ENCODE measurements around the gene AKT2. TPM values are rescaled to one million over a fixed set of nuclear protein-coding genes. Genes with fewer than 3 reads are reported as not detected.

AKT2 gene
- total RNA-seq, 1 donor from 2014 or later, result 54.8 TPM

DNA sequence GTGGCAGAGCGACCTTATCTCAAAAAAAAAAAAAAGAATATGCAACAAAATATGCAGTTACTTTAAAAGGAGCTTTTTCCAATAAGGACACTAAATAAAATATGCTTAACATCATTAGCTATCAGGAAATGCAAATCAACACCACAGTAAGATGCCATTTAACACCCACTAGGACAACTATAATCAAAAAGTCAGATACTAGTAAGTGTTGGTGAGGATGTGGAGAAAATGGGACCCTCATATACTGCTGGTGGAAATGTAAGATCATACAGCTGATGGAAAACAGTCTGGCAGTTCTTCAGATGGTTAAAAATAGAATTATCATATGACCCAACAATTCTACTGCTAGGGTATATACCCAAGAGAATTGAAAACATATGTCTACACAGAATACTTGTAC is 24.5 kb upstream of the AKT2 start:
- Histone ChIP-seq H3K36me3 (ENCODE audit: control insufficient read depth, insufficient read depth, low read length) (no peaks in the 10 kb centered on the region), H3K27me3 (ENCODE audit: control insufficient read depth, insufficient read depth, low read length) (no peaks in the 10 kb centered on the region), H3K4me3 (ENCODE audit: low read depth, low read length) (no peak overlapping the region)
- TF ChIP-seq, protein P1, sequence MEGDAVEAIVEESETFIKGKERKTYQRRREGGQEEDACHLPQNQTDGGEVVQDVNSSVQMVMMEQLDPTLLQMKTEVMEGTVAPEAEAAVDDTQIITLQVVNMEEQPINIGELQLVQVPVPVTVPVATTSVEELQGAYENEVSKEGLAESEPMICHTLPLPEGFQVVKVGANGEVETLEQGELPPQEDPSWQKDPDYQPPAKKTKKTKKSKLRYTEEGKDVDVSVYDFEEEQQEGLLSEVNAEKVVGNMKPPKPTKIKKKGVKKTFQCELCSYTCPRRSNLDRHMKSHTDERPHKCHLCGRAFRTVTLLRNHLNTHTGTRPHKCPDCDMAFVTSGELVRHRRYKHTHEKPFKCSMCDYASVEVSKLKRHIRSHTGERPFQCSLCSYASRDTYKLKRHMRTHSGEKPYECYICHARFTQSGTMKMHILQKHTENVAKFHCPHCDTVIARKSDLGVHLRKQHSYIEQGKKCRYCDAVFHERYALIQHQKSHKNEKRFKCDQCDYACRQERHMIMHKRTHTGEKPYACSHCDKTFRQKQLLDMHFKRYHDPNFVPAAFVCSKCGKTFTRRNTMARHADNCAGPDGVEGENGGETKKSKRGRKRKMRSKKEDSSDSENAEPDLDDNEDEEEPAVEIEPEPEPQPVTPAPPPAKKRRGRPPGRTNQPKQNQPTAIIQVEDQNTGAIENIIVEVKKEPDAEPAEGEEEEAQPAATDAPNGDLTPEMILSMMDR (IDR thresholded peaks at IDR 0.05; ENCODE audit: insufficient read depth, low read length, severe bottlenecking), result no peak
- FAIRE-seq (no peak), DNase-seq (ENCODE audit: low read depth) (no peak)

DNA sequence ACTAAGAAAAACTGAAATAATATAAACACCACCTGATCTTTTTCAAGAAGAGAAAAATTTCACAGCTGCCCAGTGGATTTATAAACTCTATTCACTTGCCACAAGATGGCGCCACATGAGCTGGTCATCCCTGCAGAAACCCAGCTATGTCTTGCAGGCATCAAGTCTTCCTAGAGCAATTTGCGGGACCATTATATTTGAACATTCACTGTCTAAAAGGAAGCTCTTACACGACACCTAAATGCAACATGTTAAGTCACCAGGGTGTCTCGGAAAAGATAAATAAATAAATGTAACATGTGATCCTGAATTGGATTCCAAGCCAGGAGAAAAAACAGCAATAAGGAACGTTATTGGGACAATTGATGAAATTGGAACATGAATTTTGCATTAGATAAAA is 20.3 kb upstream of the AKT2 start:
- no peaks in the 10 kb centered on the region for H3K27me3 ChIP-seq (ENCODE audit: control insufficient read depth, insufficient read depth, low read length)
- TF ChIP-seq, protein P1 (IDR thresholded peaks at IDR 0.05; ENCODE audit: insufficient read depth, low read length, severe bottlenecking), result peak; percentile 71
- DNase-seq (ENCODE audit: low read depth), result peak; percentile 70
- no peaks in the 10 kb centered on the region for H3K36me3 ChIP-seq (ENCODE audit: control insufficient read depth, insufficient read depth, low read length)
- H3K4me3 ChIP-seq (ENCODE audit: low read depth, low read length), result no peak overlapping the region
- FAIRE-seq, result no peak

DNA sequence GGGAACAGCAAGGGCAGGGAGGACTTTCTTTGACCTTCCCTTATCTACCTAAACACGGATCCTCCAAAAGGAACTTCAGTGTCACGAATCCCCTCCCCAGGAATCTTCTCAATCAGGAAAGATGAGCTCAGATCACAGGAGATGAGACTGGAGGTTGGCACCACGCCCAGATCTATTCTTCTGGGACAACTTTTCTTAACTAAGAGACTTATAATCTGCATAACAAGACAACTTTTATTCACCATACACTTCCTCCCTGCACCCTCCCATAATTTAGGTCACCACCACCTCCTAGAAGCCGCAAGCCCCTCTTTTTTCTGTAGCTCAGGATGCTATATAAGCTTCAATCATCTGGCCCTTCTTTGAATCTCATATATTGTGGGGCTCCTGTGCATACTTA is 19.2 kb upstream of the AKT2 start:
- no peaks in the 10 kb centered on the region for H3K36me3 ChIP-seq (ENCODE audit: control insufficient read depth, insufficient read depth, low read length)
- DNase-seq (ENCODE audit: low read depth) (no peak), FAIRE-seq (no peak)
- no peaks in the 10 kb centered on the region for H3K27me3 ChIP-seq (ENCODE audit: control insufficient read depth, insufficient read depth, low read length)
- TF ChIP-seq, protein P1 (IDR thresholded peaks at IDR 0.05; ENCODE audit: insufficient read depth, low read length, severe bottlenecking), result no peak
- no peak overlapping the region for H3K4me3 ChIP-seq (ENCODE audit: low read depth, low read length)

DNA sequence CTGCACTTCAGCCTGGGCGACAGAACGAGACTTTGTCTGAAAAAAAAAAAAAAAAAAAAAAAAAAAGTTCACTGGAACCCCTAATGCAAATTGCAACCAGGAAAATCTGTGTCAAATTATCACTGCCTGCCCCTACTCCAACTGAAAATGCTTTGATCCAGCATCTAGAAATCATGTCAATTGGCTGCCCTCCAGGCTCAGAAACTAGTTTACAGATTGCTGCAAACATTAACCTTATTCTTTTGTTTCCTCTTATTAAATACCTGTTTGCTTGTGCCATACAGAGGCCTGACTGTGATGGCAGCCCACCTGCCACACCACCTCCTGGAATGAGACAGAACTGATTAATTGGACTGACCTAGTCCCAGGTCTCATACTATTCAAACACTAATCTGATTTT is 18.6 kb upstream of the AKT2 start:
- FAIRE-seq, result no peak

DNA sequence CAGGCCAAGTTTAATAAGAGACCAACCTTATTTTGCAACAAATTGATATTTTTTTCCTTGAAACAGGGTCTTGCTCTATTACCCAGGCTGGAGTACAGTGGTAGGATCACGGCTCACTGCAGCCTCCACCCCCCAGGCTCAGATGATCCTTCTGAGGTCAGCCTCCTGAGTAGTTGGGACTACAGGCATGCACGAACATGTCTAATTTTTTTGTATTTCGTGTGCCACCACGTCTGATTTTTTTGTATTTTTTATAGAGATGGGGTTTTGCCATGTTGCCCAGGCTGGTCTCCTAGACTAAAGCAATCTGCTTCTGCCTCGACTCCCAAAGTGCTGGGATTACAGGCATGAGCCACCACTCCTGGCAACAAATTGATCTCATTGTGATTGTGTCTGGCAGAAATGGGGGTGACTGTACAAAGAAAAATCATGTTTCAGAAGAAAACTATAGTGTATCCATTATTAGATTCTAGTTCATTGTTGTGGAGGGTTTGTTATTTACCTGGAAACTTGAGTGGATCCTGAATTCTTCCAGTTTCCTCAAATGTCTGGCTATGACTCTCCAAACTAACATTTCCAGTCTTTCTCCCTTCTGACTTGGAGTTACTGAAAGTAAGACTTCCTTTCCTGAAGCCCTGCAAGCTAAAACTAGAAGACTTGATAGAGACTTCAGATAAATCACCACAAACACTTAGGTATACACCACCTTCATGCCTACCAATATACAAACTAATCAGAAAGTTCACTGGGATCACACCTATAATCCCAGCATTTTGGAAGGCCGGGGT is 17.3 kb upstream of the AKT2 start:
- FAIRE-seq (no peak), DNase-seq (ENCODE audit: low read depth) (peak; percentile 83)
- TF ChIP-seq, protein P1 (IDR thresholded peaks at IDR 0.05; ENCODE audit: insufficient read depth, low read length, severe bottlenecking), result no peak
- no peaks in the 10 kb centered on the region for H3K36me3 ChIP-seq (ENCODE audit: control insufficient read depth, insufficient read depth, low read length)
- H3K27me3 ChIP-seq (ENCODE audit: control insufficient read depth, insufficient read depth, low read length), result no peaks in the 10 kb centered on the region
- no peak overlapping the region for H3K4me3 ChIP-seq (ENCODE audit: low read depth, low read length)

More for the DNA sequence above, 18.6 kb upstream of the AKT2 start:
- Histone ChIP-seq H3K27me3 (ENCODE audit: control insufficient read depth, insufficient read depth, low read length) (no peaks in the 10 kb centered on the region), H3K4me3 (ENCODE audit: low read depth, low read length) (no peak overlapping the region), H3K36me3 (ENCODE audit: control insufficient read depth, insufficient read depth, low read length) (no peaks in the 10 kb centered on the region)
- TF ChIP-seq, protein P1 (IDR thresholded peaks at IDR 0.05; ENCODE audit: insufficient read depth, low read length, severe bottlenecking), result no peak
- DNase-seq (ENCODE audit: low read depth), result no peak

DNA sequence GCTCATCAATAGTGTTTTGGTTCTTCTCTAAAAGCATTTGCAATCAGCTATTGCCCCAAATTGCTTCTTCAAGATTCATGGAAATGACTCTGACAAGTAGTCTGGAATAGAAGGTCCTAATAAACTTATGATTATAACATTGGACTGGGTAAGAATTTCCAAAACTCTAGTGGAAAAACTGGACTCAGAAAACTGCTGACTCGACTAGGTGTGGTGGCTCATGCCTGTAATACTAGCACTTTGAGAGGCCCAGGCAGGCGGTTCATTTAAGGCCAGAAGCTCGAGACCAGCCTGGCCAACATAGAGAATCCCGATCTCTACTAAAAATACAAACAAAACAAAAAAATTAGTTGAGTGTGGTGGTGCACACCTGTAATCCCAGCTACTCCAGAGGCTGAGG is 15.5 kb upstream of the AKT2 start:
- TF ChIP-seq, protein P1 (IDR thresholded peaks at IDR 0.05; ENCODE audit: insufficient read depth, low read length, severe bottlenecking), result no peak
- FAIRE-seq, result no peak
- H3K4me3 ChIP-seq (ENCODE audit: low read depth, low read length), result no peak overlapping the region

More for the DNA sequence above, 15.5 kb upstream of the AKT2 start:
- Histone ChIP-seq H3K27me3 (ENCODE audit: control insufficient read depth, insufficient read depth, low read length) (no peaks in the 10 kb centered on the region), H3K36me3 (ENCODE audit: control insufficient read depth, insufficient read depth, low read length) (no peaks in the 10 kb centered on the region)
- DNase-seq (ENCODE audit: low read depth), result no peak

All from bronchial epithelial cell (primary cell).